Hepatic stellate cell (primary cell): ENCODE measurements around the gene TBC1D20.
"Not testable (repeated sequence)": the region's sequence is repeated elsewhere in the genome, so short reads cannot be mapped to it uniquely, and the experiment has no call there.

Source experiments
- DNase-seq: peaks from one replicate; pipeline ENCODE4 v3.0.0; 2011; ENCODE audit warnings: low spot score

Gene TBC1D20

GRCh38 chr20:475463-476357, 13.4 kb upstream of the TBC1D20 start:
- DNase-seq = no peak

- no peak for DNase-seq
Observed at GRCh38 chr20:474581-474980, 12.2 kb upstream of the TBC1D20 start.

- DNase-seq = no peak
Observed at GRCh38 chr20:472889-473292, 10.6 kb upstream of the TBC1D20 start.

GRCh38 chr20:472137-472846, 10.0 kb upstream of the TBC1D20 start:
- no peak for DNase-seq

- no peak for DNase-seq
Observed at GRCh38 chr20:469746-470490, 7.6 kb upstream of the TBC1D20 start.

- DNase-seq = no peak
Observed at GRCh38 chr20:467755-468154, 5.4 kb upstream of the TBC1D20 start.

GRCh38 chr20:461254-462198, 807 bp downstream of the TBC1D20 start:
- DNase-seq = peak; percentile 70

GRCh38 chr20:460707-461106, 1.6 kb downstream of the TBC1D20 start:
- no peak for DNase-seq

- DNase-seq = no peak
Observed at GRCh38 chr20:460180-460579, 2.2 kb downstream of the TBC1D20 start.

GRCh38 chr20:458776-459175, 3.6 kb downstream of the TBC1D20 start:
- DNase-seq = no peak

GRCh38 chr20:454951-455350, 7.4 kb downstream of the TBC1D20 start:
- no peak for DNase-seq

- DNase-seq = not testable (repeated sequence)
Observed at GRCh38 chr20:452021-452420, 10.3 kb downstream of the TBC1D20 start.

GRCh38 chr20:445514-446336, 16.6 kb downstream of the TBC1D20 start:
- no peak for DNase-seq

- DNase-seq = no peak
Observed at GRCh38 chr20:444862-445426, 17.4 kb downstream of the TBC1D20 start.

GRCh38 chr20:444117-444516, 18.2 kb downstream of the TBC1D20 start:
- no peak for DNase-seq

GRCh38 chr20:443223-443775, 19.0 kb downstream of the TBC1D20 start:
- no peak for DNase-seq

GRCh38 chr20:440636-441035, 21.7 kb downstream of the TBC1D20 start:
- no peak for DNase-seq

- DNase-seq = no peak
Observed at GRCh38 chr20:440148-440547, 22.2 kb downstream of the TBC1D20 start.

- DNase-seq = no peak
Observed at GRCh38 chr20:438571-439469, 23.5 kb downstream of the TBC1D20 start.
